Measurements from ENCODE around the gene POLR3G.

DNA sequence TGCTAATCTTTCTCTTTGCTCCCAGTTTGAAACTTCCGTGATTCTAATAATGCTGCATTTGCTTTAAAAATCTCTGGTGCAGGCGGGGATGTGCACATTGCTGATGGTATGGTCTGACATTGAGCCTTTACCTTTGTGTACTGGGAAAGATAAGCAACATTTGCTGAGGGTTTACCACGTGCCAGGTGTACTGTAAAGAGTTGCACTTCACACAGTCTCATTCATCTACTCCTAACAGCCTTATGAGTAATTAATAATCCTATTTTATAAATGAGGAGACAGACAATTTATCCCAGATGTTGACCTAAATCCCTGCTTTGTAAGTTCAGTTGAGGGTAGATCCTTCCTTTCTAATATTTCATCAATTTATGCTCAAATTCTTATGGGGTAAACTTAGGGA lies 83.2 kb downstream of the POLR3G start:
- TF ChIP-seq ZNF274 (IDR thresholded peaks at IDR 0.05; ENCODE audit: low read depth, low read length) (no peak), SUZ12 (IDR thresholded peaks at IDR 0.05; ENCODE audit: extremely low read depth, insufficient read depth, insufficient read length) (no peak)
